Activated T-cell treated with anti-CD3 and anti-CD28 coated beads for 48 hours (primary cell): ENCODE measurements around the gene ZBTB24.
"Not testable (repeated sequence)": the region's sequence is repeated elsewhere in the genome, so short reads cannot be mapped to it uniquely, and the experiment has no call there.

Experiments used
- DNase-seq: peaks from one replicate; pipeline ENCODE4 v3.0.0-alpha.2; 2020; ENCODE audit warnings: low read depth

The ZBTB24 gene

GRCh38 chr6:109469591-109470189 is 13.3 kb downstream of the ZBTB24 start:
- DNase-seq: no peak

- DNase-seq: no peak
Observed at GRCh38 chr6:109467696-109468095, 15.3 kb downstream of the ZBTB24 start.

- no peak for DNase-seq
Observed at GRCh38 chr6:109466212-109466923, 16.7 kb downstream of the ZBTB24 start.

- DNase-seq: no peak
Observed at GRCh38 chr6:109465772-109466171, 17.2 kb downstream of the ZBTB24 start.

GRCh38 chr6:109461733-109462526 is 21.1 kb downstream of the ZBTB24 start:
- DNase-seq: no peak

GRCh38 chr6:109461205-109461604 is 21.8 kb downstream of the ZBTB24 start:
- DNase-seq: not testable (repeated sequence)

GRCh38 chr6:109460161-109460829 is 22.7 kb downstream of the ZBTB24 start:
- no peak for DNase-seq

GRCh38 chr6:109458774-109459531 is 24.1 kb downstream of the ZBTB24 start:
- DNase-seq: no peak

GRCh38 chr6:109457562-109457996 is 25.4 kb downstream of the ZBTB24 start:
- DNase-seq: no peak

GRCh38 chr6:109456710-109457561 is 26.1 kb downstream of the ZBTB24 start:
- no peak for DNase-seq

- no peak for DNase-seq
Observed at GRCh38 chr6:109456111-109456583, 26.9 kb downstream of the ZBTB24 start.

GRCh38 chr6:109455437-109456110 is 27.4 kb downstream of the ZBTB24 start, which contains the start of gene MICAL1:
Gene MICAL1 (minus strand): TSS chr6:109455772. CDS start chr6:109454196, 1,576 bp downstream.
- peak; percentile 53 for DNase-seq

- peak; percentile 49 for DNase-seq
Observed at GRCh38 chr6:109454496-109455436, 28.3 kb downstream of the ZBTB24 start.

GRCh38 chr6:109453594-109454495 is 29.2 kb downstream of the ZBTB24 start:
- no peak for DNase-seq

- DNase-seq: no peak
Observed at GRCh38 chr6:109453156-109453555, 29.9 kb downstream of the ZBTB24 start.

GRCh38 chr6:109452181-109452580 is 30.8 kb downstream of the ZBTB24 start:
- DNase-seq: no peak

- no peak for DNase-seq
Observed at GRCh38 chr6:109451376-109451775, 31.6 kb downstream of the ZBTB24 start.

GRCh38 chr6:109450801-109451200 is 32.2 kb downstream of the ZBTB24 start:
- DNase-seq: no peak
